Heart right ventricle (tissue), 16 donors: ENCODE measurements around the gene PHGDH. TPM values are rescaled to one million over a fixed set of nuclear protein-coding genes. Genes with fewer than 3 reads are reported as not detected.

ENCODE experiments used
- ATAC-seq, 8 donors: fragments of 200-7000 bp; cut with Tn5 transposase; one replicate each; pipeline ENCODE4 v1.9.1; 2020; ENCODE audit warnings: mild to moderate bottlenecking in 8 of 8, moderate library complexity in 8 of 8, moderate number of reproducible peaks in 1 of 8
- DNase-seq, 2 donors: peaks; one replicate each; pipeline ENCODE4 v3.0.0-alpha.2; 2020
- H3K27ac ChIP-seq, 10 donors: fragments of 200-600 bp; sonication (generic) in 2 of 10; one replicate each; pipeline versions ENCODE4 v1.5.0 to v1.8.0; 2020 to 2022; ENCODE audit warnings: mild to moderate bottlenecking in 3 of 10
- H3K27me3 ChIP-seq, 7 donors: fragments of 200-600 bp; one replicate each; pipeline ENCODE4 v1.8.0; 2021 to 2022; ENCODE audit warnings: mild to moderate bottlenecking in 2 of 7
- H3K36me3 ChIP-seq, 9 donors: fragments of 200-600 bp; sonication (generic) in 1 of 9; one replicate each; pipeline versions ENCODE4 v1.5.0 to v1.8.0; 2020 to 2022; ENCODE audit warnings: mild to moderate bottlenecking in 2 of 9
- H3K4me1 ChIP-seq, 9 donors: fragments of 200-600 bp; sonication (generic) in 1 of 9; one replicate each; pipeline versions ENCODE4 v1.5.0 to v1.8.0; 2020 to 2022; ENCODE audit warnings: mild to moderate bottlenecking in 4 of 9
- H3K4me3 ChIP-seq, 10 donors: fragments of 200-600 bp; sonication (generic) in 2 of 10; one replicate each; pipeline versions ENCODE4 v1.5.0 to v1.8.0; 2020 to 2022; ENCODE audit warnings: mild to moderate bottlenecking in 7 of 10, moderate library complexity in 2 of 10
- H3K9me3 ChIP-seq, 11 donors: fragments of 200-600 bp in 10 of 11; sonication (generic) in 2 of 11; one replicate each; pipeline versions ENCODE4 v1.5.0 to v1.8.0; 2013 to 2022; ENCODE audit warnings: mild to moderate bottlenecking in 2 of 11, control low read depth in 1 of 11, moderate library complexity in 1 of 11
- WGBS, 2 donors: extraction: QIAGEN DNeasy Blood & Tissue Kit; methylation state at CpG; one replicate each; pipeline ENCODE4 v1.1.7; 2013; ENCODE audit warnings: inconsistent platforms in 1 of 2; 5-methylcytosine and 5-hydroxymethylcytosine counted together
- intact Hi-C, 10 donors: fragments of 100-400 bp; cut with DNase I; formaldehyde crosslinking; loops; one replicate each; pipeline versions ENCODE4 v1.11.1 to v1.14.2; 2022
- polyA plus RNA-seq, 2 donors: library from polyadenylated mRNA; stranded (reverse); fragments of 200-250 nt; gene quantifications; one replicate each; pipeline ENCODE4 v1.2.3, GENCODE V29; 2013
- total RNA-seq, 10 donors: library from RNA; stranded (reverse); fragmentation: NEBNext Ultra II Directional in 3 of 10; extraction: Animal tissue kit (Norgen Biotek cat#: 25700) in 3 of 10; gene quantifications; one replicate each; pipeline versions ENCODE4 v1.2.1 to v1.2.4, GENCODE V29; 2021 to 2023
- TF ChIP-seq, protein P1 (sequence below), 9 donors: fragments of 200-600 bp; sonication (generic) in 2 of 9; IDR thresholded peaks; one replicate each; pipeline versions ENCODE4 v1.5.0 to v1.8.0; 2021 to 2022; ENCODE audit warnings: antibody characterized with exemption in 9 of 9, mild to moderate bottlenecking in 5 of 9, moderate library complexity in 1 of 9
- donor health status: Arrhythmogenic right ventricular cardiomyopathy.
- donor health status: ischemic (EF 13 %, LVEDD 7.1; RV severe dilation, severe dysfunction).
- donor health status: healthy with polysubstance abuse.
- donor health status: DM: no; HTN: yes; CAD: no.
- donor health status: DM: no; HTN: no; CAD: no.
- donor health status: ischemic (EF 25% LVEDD 6.9; RV normal size, moderate dysfunction).
- donor health status: ischemic (EF 25% LVEDD 5.7; RV mildly dilated, moderate dysfunction).
- donor health status: healthy.
- donor health status: DM: yes; HTN: yes; CAD: no.
- donor health status: Ischemic cardiomyopathy.
- donor health status: ischemic (EF 35%, LVEDD 5.7; RV mildly dilated, moderate dysfunction).
- donor health status: nonischemic (EF 11% LVEDD 7.7; RV severe dilation, severe dysfunction).
- donor health status: DM: yes; HTN: yes; CAD: no.
- donor health status: PGD.
- donor health status: ischemic (EF 29% LVEDD 5.4; RV normal size, mild dysfunction).
- donor health status: nonischemic (EF 23%, LVEDD 6.1; RV moderate dilation, normal function).

The PHGDH gene
- total and polyA plus RNA-seq, 12 donors = 3.8 to 23.4 (median 5.0) TPM

DNA sequence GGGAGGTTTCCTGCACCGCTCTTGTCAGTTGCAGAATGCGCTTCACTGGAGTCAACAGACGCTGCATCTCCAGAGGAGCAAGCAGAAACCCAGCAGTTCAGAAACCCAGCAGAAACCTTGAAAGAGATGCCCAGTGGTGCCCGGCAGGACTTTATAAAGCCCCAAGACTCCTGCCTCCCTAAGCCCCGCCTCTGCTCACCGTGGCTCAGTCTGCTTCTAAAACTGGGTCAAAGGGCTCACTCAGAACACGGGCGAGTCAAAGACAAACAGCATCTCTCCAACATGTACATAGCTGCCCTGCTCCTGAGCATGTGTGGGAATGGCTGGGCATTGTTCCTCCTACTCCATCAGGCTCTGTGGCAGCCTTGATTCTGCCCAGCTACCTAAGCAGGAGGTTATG lies 57.0 kb downstream of the PHGDH start, which contains the start of gene HMGCS2:
HMGCS2 (minus strand) TSS at position 128 of the 400 bp plus-strand sequence; CDS start at position 67, 61 bp downstream.
- no peak for DNase-seq

DNA sequence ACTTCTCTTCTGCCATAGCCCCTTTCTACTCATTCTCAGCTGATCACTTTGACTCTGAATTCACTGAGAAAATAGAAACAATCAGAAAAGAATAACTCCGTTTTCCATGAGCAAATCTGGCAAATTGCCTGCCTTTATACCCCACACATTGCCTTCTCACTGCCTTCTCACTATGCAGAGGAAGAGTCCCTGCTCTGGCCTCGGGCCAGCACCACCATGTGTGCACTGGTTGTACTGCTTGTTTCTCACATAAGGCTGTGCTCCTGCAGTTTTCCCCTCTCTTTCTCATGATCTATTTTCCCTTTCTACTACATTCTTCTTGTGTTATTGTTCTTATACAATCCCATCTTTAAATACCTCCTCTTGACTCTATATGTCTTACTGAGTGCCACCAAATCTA lies 59.3 kb downstream of the PHGDH start:
- Histone ChIP-seq H3K4me1 (peaks cover 0 to 23% (median 13%) of the 10 kb centered on the region in 9 donors), H3K27ac (no peak overlapping the region), H3K9me3 (no peaks in the 10 kb centered on the region), H3K27me3 (no peaks in the 10 kb centered on the region), H3K36me3 (no peaks in the 10 kb centered on the region), H3K4me3 (no peak overlapping the region)
- WGBS, 2 donors = 29 to 43% methylated on average over 2 of the region's 2 CpGs
- DNase-seq (peak in 1 of 2 donors; percentile 30), ATAC-seq (no peak)
- intact Hi-C loops = no loop called here
- TF ChIP-seq, protein P1, sequence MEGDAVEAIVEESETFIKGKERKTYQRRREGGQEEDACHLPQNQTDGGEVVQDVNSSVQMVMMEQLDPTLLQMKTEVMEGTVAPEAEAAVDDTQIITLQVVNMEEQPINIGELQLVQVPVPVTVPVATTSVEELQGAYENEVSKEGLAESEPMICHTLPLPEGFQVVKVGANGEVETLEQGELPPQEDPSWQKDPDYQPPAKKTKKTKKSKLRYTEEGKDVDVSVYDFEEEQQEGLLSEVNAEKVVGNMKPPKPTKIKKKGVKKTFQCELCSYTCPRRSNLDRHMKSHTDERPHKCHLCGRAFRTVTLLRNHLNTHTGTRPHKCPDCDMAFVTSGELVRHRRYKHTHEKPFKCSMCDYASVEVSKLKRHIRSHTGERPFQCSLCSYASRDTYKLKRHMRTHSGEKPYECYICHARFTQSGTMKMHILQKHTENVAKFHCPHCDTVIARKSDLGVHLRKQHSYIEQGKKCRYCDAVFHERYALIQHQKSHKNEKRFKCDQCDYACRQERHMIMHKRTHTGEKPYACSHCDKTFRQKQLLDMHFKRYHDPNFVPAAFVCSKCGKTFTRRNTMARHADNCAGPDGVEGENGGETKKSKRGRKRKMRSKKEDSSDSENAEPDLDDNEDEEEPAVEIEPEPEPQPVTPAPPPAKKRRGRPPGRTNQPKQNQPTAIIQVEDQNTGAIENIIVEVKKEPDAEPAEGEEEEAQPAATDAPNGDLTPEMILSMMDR (IDR thresholded peaks at IDR 0.05) = no peak

More for the DNA sequence above, 57.0 kb downstream of the PHGDH start, which contains the start of gene HMGCS2:
- peak within 1 kb of the TSS in 2 of 10 donors; percentile 6 to 12 for H3K4me3 ChIP-seq
- H3K27me3 ChIP-seq = no peaks in the 10 kb centered on the region
- peaks cover 0 to 12% (median 0%) of the 10 kb centered on the region in 11 donors for H3K9me3 ChIP-seq
- H3K4me1 ChIP-seq = peaks cover 0 to 25% (median 15%) of the 10 kb centered on the region in 9 donors
- TF ChIP-seq, protein P1 (IDR thresholded peaks at IDR 0.05) = no peak
- WGBS, 2 donors = 50 to 59% methylated on average over 8 of the region's 8 CpGs
- peak in 7 of 8 donors; percentile 34 to 64 (median 54) for ATAC-seq
- intact Hi-C loops = no loop called here
- no peaks in the 10 kb centered on the region for H3K36me3 ChIP-seq
- peak within 1 kb of the TSS in 2 of 10 donors; percentile 7 to 25 for H3K27ac ChIP-seq

DNA sequence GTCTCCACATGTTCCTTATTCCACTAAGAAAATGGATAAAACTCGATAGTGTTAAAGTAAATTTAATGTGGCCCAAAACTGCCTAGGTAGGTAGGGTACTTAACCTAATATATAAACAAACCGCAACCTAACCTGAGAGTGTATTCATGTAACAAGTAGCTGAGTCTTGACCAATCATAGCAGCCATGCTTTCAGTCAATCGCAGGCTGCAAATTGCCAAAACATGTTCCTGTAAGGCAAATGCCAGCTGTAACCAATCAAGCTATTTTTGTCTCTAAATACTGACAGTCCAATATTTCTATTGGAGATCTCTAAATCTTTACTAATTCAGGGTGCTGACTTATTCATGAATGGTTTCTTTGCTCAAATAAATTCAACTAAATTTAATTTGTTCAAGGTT lies 60.0 kb downstream of the PHGDH start:
- WGBS, 2 donors = 74 to 76% methylated on average over 3 of the region's 3 CpGs
- Histone ChIP-seq H3K27ac (no peak overlapping the region), H3K27me3 (no peaks in the 10 kb centered on the region), H3K9me3 (no peaks in the 10 kb centered on the region), H3K36me3 (no peaks in the 10 kb centered on the region), H3K4me1 (peaks cover 0 to 20% (median 11%) of the 10 kb centered on the region in 9 donors), H3K4me3 (no peak overlapping the region)
- TF ChIP-seq, protein P1 (IDR thresholded peaks at IDR 0.05) = no peak
- no peak for DNase-seq
- no peak for ATAC-seq
- intact Hi-C loops = no loop called here

DNA sequence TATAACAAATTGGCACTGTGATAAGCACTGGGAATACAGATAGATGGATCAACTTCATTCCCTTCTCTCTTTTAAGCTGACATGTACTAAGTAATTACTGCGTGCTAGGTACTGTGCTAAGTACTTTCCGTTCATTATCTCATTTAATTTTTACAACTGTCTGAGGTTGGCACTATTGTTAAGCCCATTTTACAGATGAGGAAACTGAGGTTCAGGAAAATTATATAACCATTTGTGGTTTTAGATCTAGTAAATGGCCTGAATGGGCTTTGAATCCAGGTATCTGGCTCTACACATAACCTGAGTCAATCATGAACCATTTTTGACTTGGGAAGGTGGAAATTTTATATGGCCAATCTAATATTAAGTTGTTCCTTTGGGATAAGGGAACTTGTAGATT lies 60.6 kb downstream of the PHGDH start:
- intact Hi-C loops = no loop called here
- no peak overlapping the region for H3K27ac ChIP-seq
- H3K9me3 ChIP-seq = no peaks in the 10 kb centered on the region
- H3K4me3 ChIP-seq = no peak overlapping the region
- H3K27me3 ChIP-seq = no peaks in the 10 kb centered on the region
- WGBS, 2 donors = 96 to 98% methylated on average over 2 of the region's 2 CpGs
- no peak for DNase-seq
- H3K36me3 ChIP-seq = no peaks in the 10 kb centered on the region
- TF ChIP-seq, protein P1 (IDR thresholded peaks at IDR 0.05) = no peak
- no peak for ATAC-seq
- peaks cover 0 to 18% (median 10%) of the 10 kb centered on the region in 9 donors for H3K4me1 ChIP-seq
